ENCODE data around the gene ANKRD44.

The ANKRD44 gene

GRCh38 chr2:197107291-197108269, 203.0 kb downstream of the ANKRD44 start:
- no peak for DNase-seq (ENCODE audit: low read depth)

- no peak for DNase-seq (ENCODE audit: low read depth)
These were observed 207.2 kb downstream of the ANKRD44 start for GRCh38 chr2:197103363-197103762.

GRCh38 chr2:197102231-197102630, 208.3 kb downstream of the ANKRD44 start:
- no peak for DNase-seq (ENCODE audit: low read depth)

GRCh38 chr2:197101519-197101918, 209.1 kb downstream of the ANKRD44 start:
- no peak for DNase-seq (ENCODE audit: low read depth)

- no peak for DNase-seq (ENCODE audit: low read depth)
These were observed 212.8 kb downstream of the ANKRD44 start for GRCh38 chr2:197097578-197098366.

GRCh38 chr2:197096649-197097048, 213.9 kb downstream of the ANKRD44 start:
- DNase-seq (ENCODE audit: low read depth), result no peak

GRCh38 chr2:197092431-197092830, 218.1 kb downstream of the ANKRD44 start:
- no peak for DNase-seq (ENCODE audit: low read depth)

- DNase-seq (ENCODE audit: low read depth), result no peak
These were observed 219.7 kb downstream of the ANKRD44 start for GRCh38 chr2:197090742-197091367.

- DNase-seq (ENCODE audit: low read depth), result no peak
These were observed 220.9 kb downstream of the ANKRD44 start for GRCh38 chr2:197089655-197090054.

- no peak for DNase-seq (ENCODE audit: low read depth)
These were observed 221.9 kb downstream of the ANKRD44 start for GRCh38 chr2:197088694-197089093.

- no peak for DNase-seq (ENCODE audit: low read depth)
These were observed 224.1 kb downstream of the ANKRD44 start for GRCh38 chr2:197086500-197086899.

- no peak for DNase-seq (ENCODE audit: low read depth)
These were observed 224.9 kb downstream of the ANKRD44 start for GRCh38 chr2:197085665-197086064.

- DNase-seq (ENCODE audit: low read depth), result no peak
These were observed 229.3 kb downstream of the ANKRD44 start for GRCh38 chr2:197081294-197081693.

- DNase-seq (ENCODE audit: low read depth), result no peak
These were observed 229.9 kb downstream of the ANKRD44 start for GRCh38 chr2:197080578-197081216.

GRCh38 chr2:197079832-197080555, 230.6 kb downstream of the ANKRD44 start:
- DNase-seq (ENCODE audit: low read depth), result no peak

GRCh38 chr2:197079414-197079813, 231.2 kb downstream of the ANKRD44 start:
- DNase-seq (ENCODE audit: low read depth), result no peak

GRCh38 chr2:197078535-197078934, 232.0 kb downstream of the ANKRD44 start:
- DNase-seq (ENCODE audit: low read depth), result no peak

GRCh38 chr2:197077336-197077735, 233.2 kb downstream of the ANKRD44 start:
- no peak for DNase-seq (ENCODE audit: low read depth)

GRCh38 chr2:197076652-197077051, 233.9 kb downstream of the ANKRD44 start:
- no peak for DNase-seq (ENCODE audit: low read depth)

- no peak for DNase-seq (ENCODE audit: low read depth)
These were observed 234.7 kb downstream of the ANKRD44 start for GRCh38 chr2:197075754-197076337.

GRCh38 chr2:197075281-197075680, 235.3 kb downstream of the ANKRD44 start:
- DNase-seq (ENCODE audit: low read depth), result no peak

All from activated T-helper 1 cell treated with Interleukin-2 at 50 U/mL for 16 hours (primary cell).